HepG2 (cell line): ENCODE data around the gene SERPINA3. TPM values are rescaled to one million over a fixed set of nuclear protein-coding genes. Genes with fewer than 3 reads are reported as not detected.

Experiments used
- ARID4A ChIP-seq: sonication (generic); formaldehyde crosslinking; IDR thresholded peaks from 2 replicates; pipeline ENCODE4 v1.5.0; 2020; ENCODE audit warnings: mild to moderate bottlenecking, missing genetic modification reagents, borderline replicate concordance
- ETV5 ChIP-seq: IDR thresholded peaks from 2 replicates; pipeline ENCODE4 v1.6.1; 2018; ENCODE audit warnings: missing biosample characterization, missing genetic modification reagents, inconsistent platforms, borderline replicate concordance
- NR2F6 ChIP-seq, 2 experiments: IDR thresholded peaks; 2 replicates each; pipeline ENCODE4 v1.6.1; 2016; ENCODE audit warnings: antibody characterized with exemption in 1 of 2, mild to moderate bottlenecking in 1 of 2
- RFXAP ChIP-seq: sonication (generic); formaldehyde crosslinking; IDR thresholded peaks from 2 replicates; pipeline ENCODE4 v1.4.0; 2020; ENCODE audit warnings: missing genetic modification reagents, borderline replicate concordance
- RXRA ChIP-seq: sonication (generic); formaldehyde crosslinking; IDR thresholded peaks from 2 replicates; pipeline ENCODE4 v1.5.1; 2020; ENCODE audit warnings: missing genetic modification reagents
- ZNF207 ChIP-seq: fragments of 450-650 bp; IDR thresholded peaks from 2 replicates; pipeline ENCODE4 v1.6.1; 2016; ENCODE audit warnings: antibody characterized with exemption, borderline replicate concordance
- ZNF224 ChIP-seq: sonication (generic); formaldehyde crosslinking; IDR thresholded peaks from 2 replicates; pipeline ENCODE4 v1.5.0; 2020; ENCODE audit warnings: mild to moderate bottlenecking, missing genetic modification reagents
- ZNF383 ChIP-seq: sonication (generic); formaldehyde crosslinking; IDR thresholded peaks from 2 replicates; pipeline ENCODE4 v1.4.0; 2020; ENCODE audit warnings: missing genetic modification reagents, mild to moderate bottlenecking, borderline replicate concordance
- ZNF496 ChIP-seq: sonication (generic); formaldehyde crosslinking; IDR thresholded peaks from 2 replicates; pipeline ENCODE4 v1.8.1; 2023; ENCODE audit warnings: mild to moderate bottlenecking, moderate library complexity, missing genetic modification reagents; ENCODE audit not compliant: insufficient replicate concordance
- ZNF704 ChIP-seq: sonication (generic); formaldehyde crosslinking; IDR thresholded peaks from 2 replicates; pipeline ENCODE4 v1.8.1; 2023; ENCODE audit warnings: mild to moderate bottlenecking, inconsistent platforms, moderate library complexity, missing genetic modification reagents, borderline replicate concordance
- polyA plus RNA-seq, 8 experiments: library from polyadenylated mRNA; depleted of rRNA in 3 of 8; stranded (reverse) in 7 of 8; unstranded in 1 of 8; fragments of >200 nt; fragmentation: Illumina TruSeq in 4 of 8; extraction: Trizol in 4 of 8; gene quantifications; 2 replicates each; pipeline versions ENCODE4 v1.2.1 to v1.2.3, GENCODE V29; 2011 to 2016; ENCODE audit warnings: low read depth in 4 of 8, missing spikeins in 1 of 8, mixed read lengths in 1 of 8; ENCODE audit not compliant: insufficient read depth in 1 of 8
- total RNA-seq, 5 experiments: library from RNA; depleted of rRNA; stranded (reverse); fragments of >200 nt; fragmentation: Illumina TruSeq; extraction: Trizol; gene quantifications; 2 replicates each; pipeline ENCODE4 v1.2.3, GENCODE V29; 2016; ENCODE audit warnings: low read depth in 1 of 5

The SERPINA3 gene
- total and polyA plus RNA-seq, 2 of the 13 experiments (the other 11 are each of a cell fraction or from before 2014, with no cell fraction given) = 825 to 2,200 TPM

GRCh38 chr14:94562941-94563883 lies 49.0 kb upstream of the SERPINA3 start (continued):
- no peak for TF ChIP-seq ZNF496 (CRISPR knock-in tag)
- no peak for TF ChIP-seq ZNF704 (CRISPR knock-in tag)
- TF ChIP-seq ZNF383 (CRISPR knock-in tag) = no peak
- no peak for TF ChIP-seq NR2F6 (IDR thresholded peaks at IDR 0.05)
- no peak for TF ChIP-seq NR2F6 (CRISPR knock-in tag; IDR thresholded peaks at IDR 0.05)
- 0 out of 2 replicates have a peak, but pooled peaks have one; percentile 17 for TF ChIP-seq ARID4A (CRISPR knock-in tag)
- TF ChIP-seq ZNF207 = no peak
- TF ChIP-seq RXRA = no peak
- TF ChIP-seq ZNF224 (CRISPR knock-in tag) = no peak
- TF ChIP-seq ETV5 (CRISPR knock-in tag) = 0 out of 2 replicates have a peak, but pooled peaks have one; percentile 6
- no peak for TF ChIP-seq RFXAP (CRISPR knock-in tag)
